Neuron (in vitro differentiated cells): ENCODE results near the gene ADRA2C.
A peak's percentile ranks its signal among the peaks of the same experiment; 100 is the strongest.

ENCODE experiments used
- H2AFZ ChIP-seq: one replicate; pipeline ENCODE4 v1.6.1; 2013; ENCODE audit warnings: low read depth, mild to moderate bottlenecking, inconsistent platforms, low read length, moderate library complexity
- H3K27me3 ChIP-seq: one replicate; pipeline ENCODE4 v1.6.1; 2013; ENCODE audit warnings: low read length; ENCODE audit not compliant: insufficient read depth
- H3K36me3 ChIP-seq: one replicate; pipeline ENCODE4 v1.6.1; 2013; ENCODE audit warnings: low read length; ENCODE audit not compliant: insufficient read depth
- H3K4me1 ChIP-seq: one replicate; pipeline ENCODE4 v1.6.1; 2013; ENCODE audit warnings: low read length; ENCODE audit not compliant: insufficient read depth
- H3K4me3 ChIP-seq: 2 replicates; pipeline ENCODE4 v1.5.1; 2013; ENCODE audit warnings: mild to moderate bottlenecking, low read length, moderate library complexity
- H3K9me3 ChIP-seq: one replicate; pipeline ENCODE4 v1.6.1; 2013; ENCODE audit warnings: low read length

The ADRA2C gene

GRCh38 chr4:3756343-3757059 is 9.7 kb upstream of the ADRA2C start:
- Histone ChIP-seq H3K4me1 (no peaks in the 10 kb centered on the region), H3K4me3 (no peak overlapping the region), H3K27me3 (peaks cover 3% of the 10 kb centered on the region), H3K9me3 (no peaks in the 10 kb centered on the region), H2AFZ (no peak overlapping the region), H3K36me3 (no peaks in the 10 kb centered on the region)

GRCh38 chr4:3759236-3759635 is 6.9 kb upstream of the ADRA2C start:
- Histone ChIP-seq H3K36me3 (no peaks in the 10 kb centered on the region), H2AFZ (no peak overlapping the region), H3K4me3 (no peak overlapping the region), H3K9me3 (no peaks in the 10 kb centered on the region), H3K4me1 (no peaks in the 10 kb centered on the region), H3K27me3 (peaks cover 7% of the 10 kb centered on the region)

GRCh38 chr4:3760346-3760745 is 5.8 kb upstream of the ADRA2C start:
- no peak overlapping the region for H2AFZ ChIP-seq
- no peak overlapping the region for H3K4me3 ChIP-seq
- no peaks in the 10 kb centered on the region for H3K9me3 ChIP-seq
- no peaks in the 10 kb centered on the region for H3K36me3 ChIP-seq
- H3K4me1 ChIP-seq, result no peaks in the 10 kb centered on the region
- peaks cover 14% of the 10 kb centered on the region for H3K27me3 ChIP-seq

GRCh38 chr4:3760841-3761240 is 5.3 kb upstream of the ADRA2C start:
- Histone ChIP-seq H3K27me3 (peaks cover 14% of the 10 kb centered on the region), H2AFZ (no peak overlapping the region), H3K4me1 (no peaks in the 10 kb centered on the region), H3K4me3 (no peak overlapping the region), H3K36me3 (no peaks in the 10 kb centered on the region), H3K9me3 (no peaks in the 10 kb centered on the region)

- no peaks in the 10 kb centered on the region for H3K4me1 ChIP-seq
- no peaks in the 10 kb centered on the region for H3K36me3 ChIP-seq
- peaks cover 23% of the 10 kb centered on the region for H3K27me3 ChIP-seq
- no peak overlapping the region for H3K4me3 ChIP-seq
- peaks cover 5% of the 10 kb centered on the region for H3K9me3 ChIP-seq
- no peak overlapping the region for H2AFZ ChIP-seq
Observed at GRCh38 chr4:3762264-3762663, 3.9 kb upstream of the ADRA2C start.

- H3K4me3 ChIP-seq, result no peak overlapping the region
- no peaks in the 10 kb centered on the region for H3K4me1 ChIP-seq
- no peaks in the 10 kb centered on the region for H3K36me3 ChIP-seq
- peaks cover 5% of the 10 kb centered on the region for H3K9me3 ChIP-seq
- peaks cover 27% of the 10 kb centered on the region for H3K27me3 ChIP-seq
- no peak overlapping the region for H2AFZ ChIP-seq
Observed at GRCh38 chr4:3762753-3763549, 3.2 kb upstream of the ADRA2C start.

- peaks cover 5% of the 10 kb centered on the region for H3K9me3 ChIP-seq
- H2AFZ ChIP-seq, result peak overlapping the region; percentile 18
- H3K27me3 ChIP-seq, result peaks cover 52% of the 10 kb centered on the region
- no peaks in the 10 kb centered on the region for H3K36me3 ChIP-seq
- peak overlapping the region; percentile 43 for H3K4me3 ChIP-seq
- H3K4me1 ChIP-seq, result no peaks in the 10 kb centered on the region
Observed at GRCh38 chr4:3765271-3766035, 732 bp upstream of the ADRA2C start.

GRCh38 chr4:3766785-3767569 is 792 bp downstream of the ADRA2C start:
- Histone ChIP-seq H3K4me3 (peak overlapping the region; percentile 18), H2AFZ (no peak overlapping the region), H3K9me3 (peaks cover 5% of the 10 kb centered on the region), H3K4me1 (no peaks in the 10 kb centered on the region), H3K36me3 (no peaks in the 10 kb centered on the region), H3K27me3 (peaks cover 64% of the 10 kb centered on the region)

GRCh38 chr4:3767570-3768288 is 1.5 kb downstream of the ADRA2C start:
- no peaks in the 10 kb centered on the region for H3K36me3 ChIP-seq
- peaks cover 68% of the 10 kb centered on the region for H3K27me3 ChIP-seq
- no peaks in the 10 kb centered on the region for H3K4me1 ChIP-seq
- H2AFZ ChIP-seq, result no peak overlapping the region
- H3K4me3 ChIP-seq, result no peak overlapping the region
- H3K9me3 ChIP-seq, result peaks cover 5% of the 10 kb centered on the region

- H3K4me3 ChIP-seq, result no peak overlapping the region
- H2AFZ ChIP-seq, result no peak overlapping the region
- no peaks in the 10 kb centered on the region for H3K4me1 ChIP-seq
- H3K36me3 ChIP-seq, result no peaks in the 10 kb centered on the region
- H3K27me3 ChIP-seq, result peaks cover 67% of the 10 kb centered on the region
- H3K9me3 ChIP-seq, result peaks cover 5% of the 10 kb centered on the region
Observed at GRCh38 chr4:3768842-3769641, 2.9 kb downstream of the ADRA2C start.

- H3K27me3 ChIP-seq, result peaks cover 67% of the 10 kb centered on the region
- H3K4me1 ChIP-seq, result no peaks in the 10 kb centered on the region
- H3K36me3 ChIP-seq, result no peaks in the 10 kb centered on the region
- peaks cover 5% of the 10 kb centered on the region for H3K9me3 ChIP-seq
- H2AFZ ChIP-seq, result no peak overlapping the region
- no peak overlapping the region for H3K4me3 ChIP-seq
Observed at GRCh38 chr4:3769642-3770184, 3.5 kb downstream of the ADRA2C start.
